GM21723 (cell line): ENCODE results near the gene LRRC32.

Experiments used
- ATAC-seq: cut with Tn5 transposase; IDR thresholded peaks from one replicate; pipeline ENCODE4 v1.9.1; 2021; ENCODE audit warnings: mild to moderate bottlenecking, moderate library complexity; ENCODE audit not compliant: unreplicated experiment

LRRC32 gene

DNA sequence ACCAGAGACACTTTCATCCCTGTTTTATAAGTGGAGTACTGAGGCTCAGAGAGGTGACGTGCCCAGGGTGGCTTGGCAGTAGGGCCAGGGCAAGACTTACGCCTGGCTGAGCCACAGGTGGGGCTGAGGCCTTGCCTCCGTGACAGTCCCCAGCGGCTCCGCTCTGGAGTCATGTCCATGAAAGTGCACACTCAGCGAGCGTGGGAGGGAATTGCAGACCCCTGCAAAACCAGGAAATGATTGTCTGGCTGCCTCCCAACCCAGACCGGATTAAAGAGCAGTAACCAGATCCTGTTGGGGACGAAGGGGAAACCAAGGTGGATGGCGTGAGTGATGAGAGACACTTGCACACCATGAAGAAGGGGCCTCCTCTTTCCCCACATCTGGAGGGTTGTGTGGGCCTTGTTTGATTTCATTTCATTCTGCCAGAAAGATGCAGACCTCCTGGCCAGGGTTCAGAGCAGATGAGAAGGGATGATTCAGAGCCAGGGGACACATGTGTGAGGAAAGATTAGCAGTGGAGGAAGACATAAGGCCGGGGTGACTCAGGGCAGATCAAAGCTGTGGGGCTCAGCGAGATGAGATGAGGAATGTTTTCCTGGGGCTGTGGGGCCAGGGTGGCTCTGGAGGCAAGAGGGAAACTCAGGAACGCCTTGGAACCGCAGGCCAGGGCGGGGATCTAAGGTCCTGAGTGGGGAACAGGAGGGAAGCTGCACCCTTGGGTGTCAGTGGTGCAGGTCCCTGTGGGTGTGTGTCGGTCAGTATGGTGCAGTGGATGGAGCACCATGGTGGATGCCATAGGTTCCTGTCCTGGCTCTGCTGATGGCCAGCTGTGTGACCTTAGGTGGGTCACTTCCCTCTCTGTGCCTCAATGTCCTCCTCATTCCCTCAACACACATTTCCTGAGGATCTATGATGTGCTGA, 29.9 kb upstream of the LRRC32 start:
- no peak for ATAC-seq

DNA sequence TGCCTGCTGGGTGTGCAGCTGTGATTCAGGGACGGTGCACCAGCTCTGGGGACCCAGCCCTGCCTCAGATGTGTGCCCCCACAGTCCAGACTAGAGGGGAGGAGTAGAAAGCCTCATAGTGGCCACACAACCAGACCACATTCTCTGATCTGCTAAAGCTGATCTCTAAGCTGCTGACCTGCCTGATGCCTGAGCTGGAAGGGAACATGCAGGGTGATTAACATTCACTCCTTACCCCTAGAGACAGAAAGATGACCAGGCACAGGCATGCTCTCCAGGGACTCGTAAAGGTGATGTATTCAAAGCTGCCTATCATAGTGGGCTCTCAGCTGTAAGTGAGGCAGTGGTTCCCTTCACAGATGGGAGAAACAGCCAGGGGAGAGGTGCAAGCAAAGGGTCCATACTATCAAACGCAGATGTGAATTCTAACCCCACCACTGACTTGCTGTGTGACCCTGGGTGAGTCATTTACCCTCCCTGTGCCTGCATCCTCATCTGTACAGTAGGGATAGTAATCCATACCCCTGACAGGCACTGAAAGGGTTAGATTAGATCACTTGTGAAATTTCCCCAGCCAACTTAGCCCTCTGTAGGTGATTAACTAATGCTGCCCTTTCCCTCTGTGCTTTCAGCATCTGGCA, 29.0 kb upstream of the LRRC32 start:
- ATAC-seq = no peak

DNA sequence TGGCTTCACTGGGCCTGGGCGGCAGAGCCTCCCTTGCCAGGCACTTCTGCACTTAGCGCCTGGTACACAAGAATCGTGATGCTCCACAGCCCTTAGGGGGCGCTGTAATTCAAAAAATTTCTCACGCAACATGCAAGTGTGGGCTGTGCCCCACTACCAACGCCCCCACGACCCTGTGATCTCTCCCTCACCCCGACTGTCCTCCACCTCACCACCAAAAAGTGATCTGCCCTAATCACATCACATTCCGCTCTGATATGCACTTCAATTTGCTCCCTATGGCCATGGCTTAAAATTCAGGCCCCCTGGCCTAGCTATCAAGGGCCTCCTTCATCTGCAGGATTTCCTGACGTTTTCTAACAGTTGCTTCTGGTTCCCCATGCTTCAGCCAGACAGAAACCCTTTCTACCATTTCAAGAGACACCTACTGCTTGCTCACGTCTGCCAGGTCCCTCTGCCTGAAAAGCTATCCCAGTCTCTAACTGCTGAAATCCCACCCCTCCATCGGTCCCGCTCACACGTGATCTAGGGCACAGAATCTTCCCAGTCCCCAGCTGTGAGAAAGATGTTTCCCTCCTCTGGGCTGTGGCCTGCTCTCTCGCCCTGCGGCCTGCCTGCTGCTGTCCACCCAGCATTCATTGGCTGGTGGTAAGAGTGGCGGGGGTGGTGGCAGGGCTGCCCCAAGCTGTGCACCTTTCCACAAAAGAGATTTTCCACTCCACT, 27.9 kb upstream of the LRRC32 start:
- ATAC-seq = no peak

DNA sequence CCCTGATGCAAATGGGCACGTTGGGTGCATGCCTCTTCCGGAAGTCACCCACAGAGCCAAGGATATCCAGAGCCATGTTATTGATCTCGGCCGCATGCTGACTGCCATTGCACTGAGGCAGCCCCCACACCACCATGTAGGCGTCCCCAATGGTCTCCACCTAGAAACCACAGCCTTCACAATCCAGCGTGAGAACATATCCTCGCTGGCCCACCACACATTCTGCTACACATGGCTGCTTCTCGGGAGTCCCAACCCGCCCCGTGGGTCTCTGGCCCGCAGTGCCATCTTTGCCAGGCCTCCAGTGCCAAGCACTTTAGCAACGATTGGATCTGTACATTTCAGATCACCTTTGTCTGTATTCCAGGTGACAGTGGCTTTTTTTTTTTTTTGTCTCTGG, 26.2 kb upstream of the LRRC32 start:
- ATAC-seq = no peak

DNA sequence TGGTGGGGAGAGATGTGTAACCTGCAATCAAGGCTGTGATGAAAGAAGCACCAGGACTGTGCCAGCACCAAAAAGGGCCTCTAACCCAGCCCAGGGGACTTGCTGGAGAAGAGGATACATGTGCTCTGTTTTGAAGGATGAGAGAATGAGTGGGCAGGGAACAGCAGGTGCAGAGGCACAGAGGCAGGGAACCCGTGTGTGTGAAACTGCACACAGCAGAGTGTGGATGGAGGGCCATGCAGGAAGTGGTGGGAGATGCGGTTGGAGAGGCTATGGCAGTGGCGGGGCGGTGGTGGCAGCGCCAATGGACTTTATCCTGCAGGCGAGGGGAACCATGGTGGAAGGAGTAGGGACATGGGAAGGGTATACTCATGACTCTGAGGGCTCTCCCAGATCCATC, 25.2 kb upstream of the LRRC32 start:
- ATAC-seq = no peak

DNA sequence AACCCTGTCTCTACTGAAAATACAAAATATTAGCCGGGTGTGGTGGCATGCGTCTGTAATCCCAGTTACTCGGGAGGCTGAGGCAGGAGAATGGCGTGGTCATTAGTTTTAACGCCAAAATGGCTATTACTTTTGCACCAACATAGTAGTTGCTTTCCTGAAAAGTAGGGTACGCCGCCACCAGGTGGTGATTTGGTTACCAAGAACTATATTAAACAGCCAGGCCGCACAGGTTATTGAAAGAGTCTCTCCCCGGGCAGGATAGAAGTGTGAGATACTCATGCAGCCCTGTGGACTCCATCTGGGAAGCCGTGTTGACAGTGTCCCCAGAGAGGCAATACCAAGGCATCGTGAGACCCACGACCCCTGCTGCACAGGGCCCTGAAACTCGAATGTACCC, 24.6 kb upstream of the LRRC32 start:
- ATAC-seq = no peak

DNA sequence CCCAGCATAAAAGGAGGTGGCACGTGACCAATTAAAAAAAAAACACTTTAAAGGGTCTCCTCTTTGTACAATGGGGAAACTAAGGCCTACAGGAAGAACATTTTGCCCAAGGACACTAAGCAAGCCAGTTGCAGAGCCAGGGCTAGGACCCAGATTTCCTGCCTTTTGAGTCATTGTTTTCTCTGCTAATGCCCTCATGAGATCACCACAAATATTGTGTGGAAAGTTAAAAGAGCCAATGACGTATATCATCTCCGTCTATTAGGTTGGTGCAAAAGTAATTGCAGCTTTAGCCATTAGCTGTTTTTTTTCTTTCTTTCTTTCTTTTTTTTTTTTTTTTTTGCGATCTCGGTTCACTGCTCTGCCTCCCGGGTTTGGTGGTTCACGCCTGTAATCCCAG, 24.1 kb upstream of the LRRC32 start:
- ATAC-seq = no peak

DNA sequence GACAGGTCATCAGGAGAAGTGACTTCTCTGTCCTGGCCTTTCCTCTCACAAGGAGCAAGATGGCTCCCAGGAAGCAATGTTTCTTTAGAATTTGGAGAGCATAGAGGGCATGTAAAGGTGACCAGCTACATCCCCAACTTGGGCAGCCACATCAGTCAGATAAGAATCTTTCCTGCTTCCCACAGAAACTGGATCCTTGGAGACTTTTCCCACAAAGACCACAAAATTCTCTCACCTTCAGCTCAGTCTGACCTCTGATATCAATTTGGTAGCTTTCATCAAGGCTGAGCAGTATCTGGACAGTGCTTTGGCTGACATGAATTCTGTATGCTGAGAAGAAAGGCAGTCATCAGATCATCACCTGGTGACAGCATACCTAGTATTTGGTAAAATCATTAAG, 23.3 kb upstream of the LRRC32 start:
- no peak for ATAC-seq

DNA sequence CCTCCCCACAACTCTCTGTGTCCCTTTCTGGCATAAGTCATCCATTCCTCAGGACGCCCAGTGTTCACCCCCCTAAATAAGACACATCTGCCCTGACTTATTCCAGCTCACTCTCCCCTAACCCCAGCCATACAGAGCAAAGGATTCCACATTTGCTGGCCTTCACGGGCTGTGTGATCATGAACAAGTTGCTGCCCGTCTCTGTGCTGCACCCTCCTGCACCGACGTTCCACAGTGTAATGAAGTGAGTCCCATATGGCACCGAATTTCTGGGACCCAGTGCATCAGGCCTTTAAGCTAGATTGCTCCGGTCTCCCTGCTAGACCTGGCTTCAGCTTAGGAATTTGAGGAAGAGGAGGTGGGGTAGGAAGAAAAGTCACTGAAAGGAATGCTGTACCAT, 22.4 kb upstream of the LRRC32 start:
- ATAC-seq = no peak

DNA sequence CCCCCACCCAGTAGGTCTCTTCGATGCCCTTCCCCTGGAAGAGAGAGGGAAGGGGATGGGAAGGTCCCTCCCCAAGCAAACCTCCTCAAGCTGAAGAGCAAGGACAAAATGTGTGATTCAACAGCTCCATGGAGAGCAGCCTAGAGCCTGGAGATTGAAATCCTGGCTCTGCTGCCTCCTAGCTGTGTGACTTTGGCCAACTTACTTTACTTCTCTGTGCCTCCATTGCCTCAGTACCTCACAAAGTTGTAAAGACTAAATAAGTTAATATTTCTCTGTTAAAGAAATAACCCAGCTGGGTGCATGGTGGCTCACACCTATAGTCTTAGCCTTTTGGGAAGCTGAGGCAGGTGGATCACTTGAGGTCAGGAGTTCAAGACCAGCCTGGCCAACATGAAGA, 21.1 kb upstream of the LRRC32 start:
- no peak for ATAC-seq

DNA sequence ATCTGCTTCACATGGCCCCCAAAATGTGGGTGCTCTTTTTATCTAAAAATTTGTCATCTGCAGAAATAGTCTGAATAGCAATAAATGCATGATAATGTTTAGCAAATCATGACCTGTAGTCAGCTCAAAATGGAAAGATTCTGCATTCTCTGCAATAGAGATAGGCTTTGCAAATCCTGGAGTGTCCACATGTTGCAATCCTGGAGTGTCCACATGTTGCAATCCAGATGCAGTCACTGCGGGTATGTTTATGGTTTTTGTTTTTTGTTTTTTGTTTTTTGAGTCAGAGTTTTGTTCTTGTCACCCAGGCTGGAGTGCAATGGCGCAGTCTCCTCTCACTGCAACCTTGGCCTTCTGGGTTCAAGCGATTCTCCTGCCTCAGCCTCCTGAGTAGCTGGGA, 20.2 kb upstream of the LRRC32 start:
- ATAC-seq = no peak

DNA sequence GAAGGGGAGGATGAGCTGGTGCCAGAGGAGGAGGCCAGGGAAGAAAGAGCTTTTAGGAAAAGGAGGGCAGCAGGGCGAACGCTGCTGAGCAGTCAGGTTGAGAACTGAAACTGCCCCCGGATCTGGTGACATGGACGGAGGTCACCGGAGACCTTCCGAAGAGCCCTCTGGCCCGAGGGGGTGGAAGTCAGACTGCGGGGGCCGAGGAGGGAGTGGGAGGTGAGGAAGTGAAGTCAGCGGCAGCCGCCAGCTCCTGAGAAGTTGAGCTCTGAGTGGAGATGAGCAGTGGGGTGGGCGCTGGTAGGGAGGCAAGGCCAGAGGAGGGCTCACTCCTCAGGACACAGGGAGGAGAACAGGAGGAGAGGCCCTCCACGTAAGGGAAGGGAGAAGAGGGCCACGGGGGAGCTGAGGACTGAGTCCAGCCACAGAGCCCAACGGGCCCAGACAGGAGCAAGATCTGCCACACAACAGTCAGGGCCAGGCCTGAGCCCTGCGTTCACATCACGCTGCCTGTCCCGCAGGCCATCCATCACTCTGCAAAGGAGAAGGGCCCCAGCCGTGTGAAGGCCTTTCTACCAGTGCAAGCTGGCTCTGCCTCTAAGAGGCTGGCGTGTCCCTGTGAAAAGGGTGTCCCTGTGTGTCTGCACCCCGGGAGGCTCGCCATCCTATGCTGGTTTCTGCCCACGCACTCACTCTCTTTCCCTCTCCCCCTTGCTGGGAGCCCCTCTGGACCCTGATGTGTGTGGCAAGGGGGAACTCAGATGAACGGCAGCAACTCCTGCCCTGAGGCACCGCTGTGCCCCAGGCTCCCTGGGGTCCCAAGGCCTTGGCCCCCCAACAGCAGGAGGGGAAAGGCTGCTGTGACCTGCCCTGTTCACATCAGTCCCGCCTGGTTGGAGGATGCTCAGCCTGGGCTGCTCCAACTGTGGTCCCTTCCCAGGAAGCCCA, 19.0 kb upstream of the LRRC32 start:
- ATAC-seq = no peak

DNA sequence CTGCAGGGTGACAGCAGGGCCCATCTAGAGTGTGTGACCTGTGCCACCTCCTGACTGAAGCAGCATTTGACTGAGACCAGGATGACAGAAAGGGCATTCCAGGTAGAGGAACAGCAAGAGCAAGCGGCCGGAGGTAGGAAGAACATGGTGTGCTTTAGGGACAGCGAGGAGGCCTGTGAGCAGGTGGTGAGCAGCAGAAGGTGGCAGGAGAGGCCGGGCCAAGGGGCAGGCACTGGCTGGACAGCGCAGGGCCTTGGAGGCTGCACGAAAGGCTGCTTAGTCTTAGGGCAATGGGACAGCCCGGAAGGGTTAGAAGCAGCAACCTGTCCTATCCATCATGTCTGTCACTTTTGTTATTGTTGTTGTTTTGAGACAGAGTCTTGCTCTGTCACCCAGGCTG, 17.6 kb upstream of the LRRC32 start:
- no peak for ATAC-seq

DNA sequence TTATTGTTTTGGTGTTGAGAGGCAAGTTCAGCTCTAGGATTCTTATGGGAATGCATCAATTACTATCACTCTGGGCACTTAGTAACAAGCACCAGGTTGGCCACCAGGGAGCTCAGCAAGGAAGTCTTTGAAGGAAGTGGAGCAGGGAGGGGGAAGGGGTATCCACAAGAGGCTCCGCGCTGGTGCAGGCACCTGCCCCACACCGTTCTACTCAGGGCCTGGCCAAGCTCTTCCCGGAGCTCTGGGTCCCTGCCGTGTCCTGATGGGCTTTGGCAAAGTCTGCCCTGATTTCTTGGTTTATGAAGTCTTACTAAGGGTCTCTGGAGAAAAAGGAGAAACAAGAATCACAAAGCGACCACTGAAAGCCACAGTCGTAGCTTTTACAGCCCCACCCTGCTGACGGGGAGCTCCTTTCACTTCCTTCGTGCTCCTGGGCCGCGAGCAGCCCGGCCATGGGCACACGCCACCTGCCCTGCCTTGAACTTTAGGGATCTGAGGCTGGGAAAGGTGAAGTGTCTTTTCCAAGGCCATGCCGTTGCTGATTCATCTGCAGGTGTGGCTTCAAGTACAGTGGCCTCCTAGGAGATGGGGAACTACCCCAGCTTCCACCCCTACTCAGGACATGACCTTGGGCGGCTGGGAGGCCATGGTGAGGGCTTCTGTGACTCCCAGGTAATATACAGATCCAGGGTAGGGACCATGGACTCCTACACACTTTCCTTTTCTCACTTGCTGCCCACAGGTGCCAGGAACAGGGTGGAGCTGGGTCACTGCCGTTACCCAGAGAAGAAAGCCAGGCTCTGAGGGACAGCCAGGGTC, 15.9 kb upstream of the LRRC32 start:
- ATAC-seq = no peak

DNA sequence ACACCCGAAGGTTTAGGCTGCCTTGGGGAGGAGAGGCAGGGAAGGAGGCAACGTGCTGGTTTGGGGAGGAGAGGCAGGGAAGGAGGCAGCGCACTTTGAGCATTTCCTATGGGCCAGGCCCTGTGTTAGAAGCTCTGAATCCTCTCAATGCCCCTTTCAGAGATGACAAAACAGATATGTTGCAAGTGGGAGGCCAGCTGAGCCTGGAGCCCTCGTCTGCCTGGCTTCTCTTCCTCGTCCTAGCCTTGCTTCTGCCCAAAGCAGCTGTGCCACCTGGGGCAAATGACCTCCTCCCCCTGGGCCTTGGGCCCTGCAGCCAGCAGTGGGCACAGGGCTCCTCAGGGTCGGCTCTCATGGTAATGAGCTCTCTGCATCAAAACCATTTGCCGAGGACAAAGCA, 15.3 kb upstream of the LRRC32 start:
- no peak for ATAC-seq

DNA sequence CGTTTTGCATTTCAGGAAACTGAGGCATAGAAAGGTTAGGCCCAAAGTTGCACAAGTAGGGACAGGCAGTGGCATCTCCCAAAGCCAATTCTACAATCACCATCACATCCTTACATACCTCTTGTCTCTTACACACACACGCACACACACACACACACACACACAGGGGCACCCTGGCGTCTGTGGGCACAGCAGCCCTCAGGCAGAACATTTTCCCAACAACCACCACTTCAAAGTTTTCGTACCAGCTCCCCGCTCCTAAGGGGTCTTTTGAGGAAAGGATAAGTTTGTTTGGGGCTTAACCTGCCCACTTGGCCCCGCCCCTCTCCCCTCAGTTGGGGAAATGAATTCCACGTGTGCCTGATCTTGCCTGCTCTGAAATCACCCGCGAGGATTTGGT, 14.7 kb upstream of the LRRC32 start:
- no peak for ATAC-seq

DNA sequence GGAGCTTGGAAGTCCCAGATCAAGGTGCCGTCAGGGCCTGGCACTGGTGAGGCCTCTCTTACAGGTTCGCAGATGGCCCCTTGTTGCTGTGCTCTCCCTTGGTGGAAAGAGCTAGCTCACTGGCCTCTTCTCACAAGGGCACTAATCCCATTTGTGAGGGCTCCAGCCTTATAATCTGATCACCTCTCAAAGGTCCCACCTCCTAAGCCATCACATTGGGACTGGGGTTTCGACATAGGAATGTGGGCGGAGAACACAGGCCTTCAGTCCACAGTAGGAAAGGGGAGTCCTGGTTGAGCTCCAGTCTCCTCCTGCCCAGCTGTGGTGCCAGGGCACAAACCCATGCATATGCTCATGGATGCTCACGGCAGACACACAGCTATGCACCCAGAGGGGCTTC, 14.0 kb upstream of the LRRC32 start:
- no peak for ATAC-seq

DNA sequence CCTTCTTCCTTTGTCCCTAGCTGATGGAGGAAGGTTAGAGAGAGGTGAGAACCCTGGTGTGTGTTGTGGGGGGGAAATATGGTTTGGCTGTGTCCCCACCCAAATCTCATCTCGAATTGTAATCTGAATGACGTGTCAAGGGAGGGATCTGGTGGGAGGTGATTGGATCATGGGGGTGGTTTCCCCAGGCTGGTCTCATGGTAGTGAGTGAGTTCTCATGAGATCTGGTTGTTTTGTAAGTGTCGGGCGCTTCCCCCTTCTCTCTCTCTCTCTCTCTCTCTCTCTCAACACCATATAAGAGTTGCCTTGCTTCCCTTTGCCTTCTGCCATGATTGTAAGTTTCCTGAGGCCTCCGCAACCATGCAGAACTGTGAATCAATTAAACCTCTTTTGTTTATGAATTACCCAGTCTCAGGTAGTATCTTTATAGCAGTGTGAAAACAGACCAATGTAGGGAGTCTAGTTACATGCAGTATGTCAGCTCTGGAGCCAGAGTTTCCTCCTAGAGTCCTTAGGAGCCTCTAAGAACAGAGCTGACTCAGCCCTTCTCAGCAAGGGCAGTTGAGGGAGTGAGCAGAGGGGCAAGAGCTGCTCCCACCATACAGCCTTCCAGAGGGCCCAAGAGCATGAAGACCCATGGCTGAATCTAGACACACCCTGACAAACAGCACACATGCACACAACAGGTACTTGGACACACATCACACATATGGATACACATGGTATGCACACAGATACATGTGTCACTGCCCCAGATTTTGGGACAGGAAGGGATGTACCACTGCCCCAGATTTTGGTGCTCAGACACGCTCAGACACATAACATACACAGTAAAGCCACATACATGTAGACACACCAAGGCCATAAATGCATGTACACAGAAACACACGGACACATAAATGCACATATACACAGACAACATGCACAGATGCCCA, 12.9 kb upstream of the LRRC32 start:
- ATAC-seq = no peak

DNA sequence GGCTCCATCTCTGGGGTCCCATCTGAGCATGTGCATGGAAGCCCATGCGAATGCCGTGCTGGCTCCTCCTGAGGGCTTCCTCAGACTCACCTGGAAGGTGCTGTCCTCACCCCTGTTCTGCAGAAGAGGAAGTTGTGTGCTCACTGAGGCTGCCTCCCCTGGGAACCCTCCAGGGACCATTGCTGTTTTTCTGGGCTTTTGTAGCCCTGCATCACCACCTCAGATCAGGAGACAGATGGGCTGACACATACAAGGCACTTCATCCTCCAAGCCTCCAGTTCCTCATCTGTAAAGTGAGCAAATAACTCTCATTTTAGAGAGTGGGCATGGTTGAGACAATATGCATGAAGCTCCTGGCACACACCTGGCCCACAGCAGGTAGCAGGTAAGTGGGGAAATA, 12.1 kb upstream of the LRRC32 start:
- ATAC-seq = no peak
